Fibroblast of skin of left biceps (primary cell): Measurements from ENCODE around the gene ST7L.
"Not testable (repeated sequence)": the region's sequence is repeated elsewhere in the genome, so short reads cannot be mapped to it uniquely, and the experiment has no call there.

Experiments
- DNase-seq, 2 experiments: peaks; one replicate each; pipeline ENCODE4 v3.0.0-alpha.2; 2013; ENCODE audit warnings: low read depth in 2 of 2

The ST7L gene

GRCh38 chr1:112492076-112492475 is 126.9 kb downstream of the ST7L start:
- no peak for DNase-seq

DNA sequence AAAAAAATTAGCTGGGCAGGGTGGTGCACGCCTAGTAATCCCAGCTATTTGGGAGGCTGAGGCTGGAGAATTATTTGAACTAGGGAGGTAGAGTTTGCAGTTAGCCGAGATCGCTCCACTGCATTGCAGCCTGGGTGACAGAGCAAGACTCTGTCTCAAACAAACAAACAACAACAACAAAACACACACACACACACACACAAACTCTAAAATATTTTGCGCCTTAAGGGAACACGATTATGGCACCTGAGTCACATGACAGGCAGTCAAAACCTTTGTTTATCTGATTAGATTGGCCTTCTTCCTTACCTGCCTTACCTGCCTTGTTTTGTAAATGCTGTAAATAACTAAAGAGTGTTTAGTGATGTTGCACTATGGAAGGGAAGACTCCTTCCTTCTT is 130.8 kb downstream of the ST7L start:
- DNase-seq, result no peak

GRCh38 chr1:112487686-112488085 is 131.3 kb downstream of the ST7L start:
- DNase-seq, result not testable (repeated sequence)

GRCh38 chr1:112486063-112486462 is 132.9 kb downstream of the ST7L start:
- DNase-seq, result not testable (repeated sequence)

GRCh38 chr1:112478314-112478713 is 140.6 kb downstream of the ST7L start:
- no peak for DNase-seq

GRCh38 chr1:112477550-112477949 is 141.4 kb downstream of the ST7L start:
- DNase-seq, result no peak
